HG03378 (cell line): ENCODE data around the gene IL1RL2.

Experiments
- ATAC-seq: cut with Tn5 transposase; IDR thresholded peaks from one replicate; pipeline ENCODE4 v1.9.1; 2021; ENCODE audit warnings: mild to moderate bottlenecking, moderate library complexity; ENCODE audit not compliant: unreplicated experiment

The IL1RL2 gene

GRCh38 chr2:102186791-102187495 is at the start of gene IL1RL2:
Gene IL1RL2, plus strand, starts transcription at chr2:102187023. Its CDS starts 845 bp downstream, at chr2:102187868.
- no peak for ATAC-seq

GRCh38 chr2:102137138-102137537 is 49.7 kb upstream of the IL1RL2 start:
- ATAC-seq, result no peak

- ATAC-seq, result no peak
Measured at GRCh38 chr2:102138331-102138730, 48.5 kb upstream of the IL1RL2 start.

GRCh38 chr2:102139851-102140250 is 47.0 kb upstream of the IL1RL2 start:
- no peak for ATAC-seq

GRCh38 chr2:102140377-102140776 is 46.4 kb upstream of the IL1RL2 start:
- ATAC-seq, result no peak

- ATAC-seq, result no peak
Measured at GRCh38 chr2:102141011-102141943, 45.5 kb upstream of the IL1RL2 start.

- ATAC-seq, result no peak
Measured at GRCh38 chr2:102141970-102142828, 44.6 kb upstream of the IL1RL2 start, which contains the start of gene IL1R1. Gene IL1R1, plus strand, starts transcription at chr2:102142746. Its CDS starts 14,979 bp downstream, at chr2:102157725.

GRCh38 chr2:102142829-102143449 is 43.9 kb upstream of the IL1RL2 start:
- ATAC-seq, result no peak

GRCh38 chr2:102143450-102143985 is 43.3 kb upstream of the IL1RL2 start:
- no peak for ATAC-seq

- ATAC-seq, result no peak
Measured at GRCh38 chr2:102144128-102144527, 42.7 kb upstream of the IL1RL2 start.

- ATAC-seq, result no peak
Measured at GRCh38 chr2:102145107-102145506, 41.7 kb upstream of the IL1RL2 start.

GRCh38 chr2:102145934-102146333 is 40.9 kb upstream of the IL1RL2 start:
- no peak for ATAC-seq

GRCh38 chr2:102147935-102148334 is 38.9 kb upstream of the IL1RL2 start:
- ATAC-seq, result no peak

- no peak for ATAC-seq
Measured at GRCh38 chr2:102149243-102149642, 37.6 kb upstream of the IL1RL2 start.

GRCh38 chr2:102149644-102150455 is 37.0 kb upstream of the IL1RL2 start:
- no peak for ATAC-seq

GRCh38 chr2:102154364-102154763 is 32.5 kb upstream of the IL1RL2 start:
- ATAC-seq, result no peak

- ATAC-seq, result no peak
Measured at GRCh38 chr2:102154946-102155702, 31.7 kb upstream of the IL1RL2 start.

GRCh38 chr2:102155703-102156515 is 30.9 kb upstream of the IL1RL2 start:
- no peak for ATAC-seq
